ENCODE measurements around the gene REL. TPM values are rescaled to one million over a fixed set of nuclear protein-coding genes. Genes with fewer than 3 reads are reported as not detected.

Gene REL
- total and polyA plus RNA-seq, 9 of the 15 experiments (the other 6 are each of a cell fraction or from before 2014, with no cell fraction given), result 0.63 to 8.6 (median 6.3) TPM

- 0 out of 2 replicates have a peak, but pooled peaks have one; percentile 3 for TF ChIP-seq BHLHE40 (IDR thresholded peaks at IDR 0.05; ENCODE audit: low read length)
- TF ChIP-seq ZNF830 (CRISPR knock-in tag; IDR thresholded peaks at IDR 0.05), result no peak
- TF ChIP-seq KDM5B (IDR thresholded peaks at IDR 0.05; ENCODE audit: insufficient replicate concordance, low read depth, low read length), result peak; percentile 52
- TF ChIP-seq ZFP36 (IDR thresholded peaks at IDR 0.05; ENCODE audit: low read depth, low read length, partially characterized antibody), result no peak
- no peak for TF ChIP-seq TSHZ1 (CRISPR knock-in tag; IDR thresholded peaks at IDR 0.05)
- peak; percentile 91 for TF ChIP-seq EGR1 (conservative IDR thresholded peaks at IDR 0.05)
- no peak for TF ChIP-seq USF2 (CRISPR knock-in tag; IDR thresholded peaks at IDR 0.05)
- TF ChIP-seq ARID4B (CRISPR knock-in tag; IDR thresholded peaks at IDR 0.05), result no peak
- 0 out of 2 replicates have a peak, but pooled peaks have one; percentile 37 for TF ChIP-seq ZNF766 (CRISPR knock-in tag; conservative IDR thresholded peaks at IDR 0.05)
- TF ChIP-seq SIRT6 (IDR thresholded peaks at IDR 0.05; ENCODE audit: low read depth, low read length), result no peak
- TF ChIP-seq NR2C1 (IDR thresholded peaks at IDR 0.05), result no peak
- TF ChIP-seq NR2C1 (tag; IDR thresholded peaks at IDR 0.05), result peak; percentile 10; the same call in 1 of the 2 replicates
- TF ChIP-seq ZBTB8A (IDR thresholded peaks at IDR 0.05; ENCODE audit: partially characterized antibody), result no peak
- TF ChIP-seq ZNF75A (CRISPR knock-in tag; IDR thresholded peaks at IDR 0.05), result no peak
Observed at GRCh38 chr2:60881047-60881932, at the start of gene REL (continued).
